Measurements from ENCODE around the gene FLOT2.
"Not testable (repeated sequence)": the region's sequence is repeated elsewhere in the genome, so short reads cannot be mapped to it uniquely, and the experiment has no call there.

FLOT2 gene

DNA sequence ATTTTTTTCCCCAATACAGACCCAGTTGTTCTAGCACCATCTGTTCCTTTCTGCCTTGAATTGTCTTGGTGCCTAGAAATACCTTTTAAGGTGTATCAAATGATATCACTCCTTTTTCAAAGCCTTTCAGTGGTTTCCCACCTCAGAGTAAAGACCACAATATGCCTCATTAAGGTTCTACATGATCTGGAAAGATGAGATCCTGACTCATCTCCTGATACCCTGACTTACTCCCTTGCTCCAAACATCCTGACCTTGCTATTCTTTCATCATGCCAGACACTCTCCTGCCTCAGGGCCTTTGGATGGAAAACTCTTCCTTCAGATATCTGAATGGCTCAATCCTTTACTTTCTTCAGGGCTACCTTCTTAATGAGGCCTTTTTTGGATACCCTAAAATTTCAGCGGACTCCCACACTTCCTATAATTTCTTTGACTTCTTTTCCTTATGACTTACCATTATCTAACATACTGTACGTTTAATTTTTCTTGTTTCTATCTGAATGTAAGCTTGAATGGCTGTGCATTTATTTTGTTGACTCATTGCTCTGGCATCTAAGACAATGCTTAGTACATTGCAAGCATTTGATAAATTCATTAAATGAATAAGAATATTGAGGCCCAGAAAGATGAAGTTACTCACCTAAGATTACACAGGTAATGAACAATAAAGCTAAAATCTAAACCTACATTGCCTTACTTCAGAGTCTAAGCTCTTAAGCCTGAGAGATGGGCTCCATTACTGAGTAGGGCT, 19.2 kb downstream of the FLOT2 start:
- peaks cover 3% of the 10 kb centered on the region for H3K4me1 ChIP-seq (ENCODE audit: control insufficient read depth, insufficient read depth, low read length)
- peaks cover 28% of the 10 kb centered on the region for H3K36me3 ChIP-seq (ENCODE audit: insufficient read depth, low read length)
- no peak overlapping the region for H3K9ac ChIP-seq (ENCODE audit: low read depth, low read length)
- no peaks in the 10 kb centered on the region for H3K27me3 ChIP-seq (ENCODE audit: control insufficient read depth, insufficient read depth, low read length)
- H3K4me3 ChIP-seq (ENCODE audit: low read length): no peak overlapping the region
- H3K4me2 ChIP-seq (ENCODE audit: low read length): no peak overlapping the region
- no peaks in the 10 kb centered on the region for H3K9me3 ChIP-seq (replicated peaks; ENCODE audit: low read length)

DNA sequence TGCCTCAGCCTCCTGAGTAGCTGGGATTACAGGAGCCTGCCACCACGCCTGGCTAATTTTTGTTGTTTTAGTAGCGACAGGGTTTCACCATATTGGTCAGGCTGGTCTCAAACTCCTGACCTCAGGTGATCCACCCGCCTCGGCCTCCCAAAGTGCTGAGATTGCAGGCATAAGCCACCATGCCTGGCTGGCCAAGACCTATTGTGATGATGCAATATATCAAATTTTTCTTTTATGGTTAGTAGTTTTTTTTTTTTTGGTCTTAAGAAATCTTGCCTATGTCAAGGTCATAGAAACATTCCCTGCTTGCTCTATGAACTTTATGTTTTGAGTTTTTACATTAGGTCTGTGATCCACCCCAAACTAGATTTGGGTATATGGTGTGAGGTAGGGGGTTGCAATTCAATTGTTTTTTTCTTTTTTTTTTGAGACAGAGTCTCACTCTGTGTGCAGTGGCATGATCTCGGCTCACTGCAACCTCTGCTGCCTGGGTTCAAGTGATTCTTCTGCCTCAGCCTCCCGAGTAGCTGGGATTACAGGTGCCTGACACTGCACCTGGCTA, 20.3 kb downstream of the FLOT2 start:
- H3K27me3 ChIP-seq (ENCODE audit: control insufficient read depth, insufficient read depth, low read length); H3K4me2 ChIP-seq (ENCODE audit: low read length); H3K9ac ChIP-seq (ENCODE audit: low read depth, low read length); H3K4me3 ChIP-seq (ENCODE audit: low read length); H3K9me3 ChIP-seq (replicated peaks; ENCODE audit: low read length); H3K4me1 ChIP-seq (ENCODE audit: control insufficient read depth, insufficient read depth, low read length): not testable (repeated sequence)
- H3K36me3 ChIP-seq (ENCODE audit: insufficient read depth, low read length): peaks cover 28% of the 10 kb centered on the region

DNA sequence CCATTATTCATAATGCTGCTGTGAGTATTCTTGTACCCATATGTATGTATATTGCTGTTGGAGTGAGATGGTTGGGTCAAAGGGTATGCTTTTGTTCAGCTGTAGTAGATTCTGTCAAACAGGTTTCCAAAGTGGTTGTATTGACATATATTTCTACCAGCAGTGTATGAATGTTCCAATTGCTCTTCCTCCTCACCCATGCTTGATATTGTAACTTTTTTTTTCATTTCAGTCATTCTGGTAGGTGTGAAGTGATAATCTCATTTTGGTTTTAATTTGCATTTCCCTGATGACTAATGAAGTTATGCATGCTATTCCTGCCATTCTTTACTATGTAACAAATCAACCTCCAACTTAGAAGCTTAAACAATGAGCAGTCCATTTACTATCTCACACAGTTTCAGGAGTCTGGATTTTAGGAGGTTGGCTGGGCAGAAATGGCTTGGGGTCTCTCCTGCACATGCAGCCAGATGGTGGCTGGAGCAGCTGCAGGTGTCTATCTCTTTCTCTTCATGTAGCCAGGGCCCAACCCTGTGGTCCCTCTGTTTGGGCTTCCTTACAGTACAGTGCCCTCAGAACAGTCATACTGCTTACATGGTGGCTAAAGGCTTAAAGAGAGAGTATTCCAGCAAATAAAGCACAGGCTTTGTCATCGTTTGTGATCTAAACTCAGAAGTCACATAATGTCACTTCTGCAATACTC, 21.5 kb downstream of the FLOT2 start:
- Histone ChIP-seq H3K36me3 (ENCODE audit: insufficient read depth, low read length) (peaks cover 18% of the 10 kb centered on the region), H3K4me2 (ENCODE audit: low read length) (no peak overlapping the region), H3K9me3 (replicated peaks; ENCODE audit: low read length) (no peaks in the 10 kb centered on the region), H3K9ac (ENCODE audit: low read depth, low read length) (no peak overlapping the region), H3K4me3 (ENCODE audit: low read length) (no peak overlapping the region), H3K27me3 (ENCODE audit: control insufficient read depth, insufficient read depth, low read length) (no peaks in the 10 kb centered on the region), H3K4me1 (ENCODE audit: control insufficient read depth, insufficient read depth, low read length) (peaks cover 3% of the 10 kb centered on the region)

DNA sequence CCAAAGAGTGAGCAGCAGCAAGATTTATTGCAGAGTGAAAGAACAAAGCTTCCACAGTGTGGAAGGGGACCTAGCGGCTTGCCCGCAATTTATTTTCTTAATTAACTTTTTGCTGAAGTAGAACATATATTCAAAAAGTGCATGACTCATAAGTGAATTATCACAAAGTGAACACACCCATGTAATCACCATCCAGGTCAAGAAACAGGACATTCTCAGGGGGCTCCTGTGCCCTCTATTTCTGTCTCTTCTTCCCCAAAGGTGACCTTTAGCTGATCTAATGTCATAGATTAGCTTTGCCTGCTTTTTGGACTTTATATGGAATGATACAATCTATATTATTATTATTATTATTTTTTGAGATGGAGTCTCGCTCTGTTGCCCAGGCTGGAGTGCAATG, 22.8 kb downstream of the FLOT2 start:
- Histone ChIP-seq H3K27me3 (ENCODE audit: control insufficient read depth, insufficient read depth, low read length) (no peaks in the 10 kb centered on the region), H3K4me1 (ENCODE audit: control insufficient read depth, insufficient read depth, low read length) (peaks cover 3% of the 10 kb centered on the region), H3K9ac (ENCODE audit: low read depth, low read length) (no peak overlapping the region)

DNA sequence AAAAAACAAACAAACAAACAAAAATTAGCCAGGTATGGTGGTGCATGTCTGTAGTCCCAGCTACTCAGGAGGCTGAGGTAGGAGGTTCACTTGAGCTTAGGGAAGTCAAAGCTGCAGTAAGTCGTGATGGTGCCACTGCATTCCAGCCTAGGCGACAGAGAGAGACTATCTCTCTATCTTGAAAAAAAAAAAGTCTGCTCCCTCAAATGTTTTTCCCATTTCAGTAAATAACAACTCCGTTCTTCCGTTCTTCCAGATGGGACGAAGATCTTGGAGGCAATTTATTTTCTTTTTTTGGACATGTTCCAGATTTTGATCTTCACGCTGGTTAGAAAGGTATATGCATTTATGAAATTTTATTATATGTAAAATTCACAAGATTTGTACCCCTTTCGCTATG, 23.7 kb downstream of the FLOT2 start:
- Histone ChIP-seq H3K9ac (ENCODE audit: low read depth, low read length) (no peak overlapping the region), H3K4me2 (ENCODE audit: low read length) (no peak overlapping the region), H3K4me1 (ENCODE audit: control insufficient read depth, insufficient read depth, low read length) (peaks cover 3% of the 10 kb centered on the region), H3K4me3 (ENCODE audit: low read length) (no peak overlapping the region), H3K9me3 (replicated peaks; ENCODE audit: low read length) (no peaks in the 10 kb centered on the region), H3K27me3 (ENCODE audit: control insufficient read depth, insufficient read depth, low read length) (no peaks in the 10 kb centered on the region), H3K36me3 (ENCODE audit: insufficient read depth, low read length) (no peaks in the 10 kb centered on the region)

More for the DNA sequence above, 22.8 kb downstream of the FLOT2 start:
- no peak overlapping the region for H3K4me2 ChIP-seq (ENCODE audit: low read length)
- H3K9me3 ChIP-seq (replicated peaks; ENCODE audit: low read length): no peaks in the 10 kb centered on the region
- H3K36me3 ChIP-seq (ENCODE audit: insufficient read depth, low read length): peaks cover 7% of the 10 kb centered on the region
- H3K4me3 ChIP-seq (ENCODE audit: low read length): no peak overlapping the region

DNA sequence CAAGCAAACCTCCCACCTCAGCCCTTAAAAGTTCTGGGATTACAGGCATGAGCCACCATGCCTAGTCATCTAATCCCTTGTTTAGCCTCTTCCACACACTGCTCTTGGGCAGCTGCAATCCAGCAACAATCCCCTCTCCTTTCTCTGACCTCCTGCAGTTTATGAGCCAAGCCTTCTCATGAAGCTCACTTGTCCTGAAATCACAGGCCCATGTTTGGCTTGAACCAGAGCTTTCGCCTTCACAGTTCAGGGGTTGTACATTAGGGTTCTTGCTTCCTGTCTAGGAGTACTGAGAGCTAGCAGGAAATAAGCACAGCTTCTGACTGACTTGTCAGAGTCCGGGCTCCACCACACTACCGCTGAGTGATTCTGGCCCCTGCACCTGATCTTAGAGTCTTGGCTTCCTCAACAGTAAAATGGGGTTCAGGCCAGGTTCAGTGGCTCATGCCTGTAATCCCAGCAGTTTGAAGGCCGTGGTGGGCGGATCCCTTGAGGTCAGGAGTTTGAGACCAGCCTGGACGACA, 26.4 kb downstream of the FLOT2 start:
- H3K27me3 ChIP-seq (ENCODE audit: control insufficient read depth, insufficient read depth, low read length): no peaks in the 10 kb centered on the region
- no peak overlapping the region for H3K9ac ChIP-seq (ENCODE audit: low read depth, low read length)
- H3K4me3 ChIP-seq (ENCODE audit: low read length): no peak overlapping the region
- H3K4me2 ChIP-seq (ENCODE audit: low read length): no peak overlapping the region
- no peaks in the 10 kb centered on the region for H3K9me3 ChIP-seq (replicated peaks; ENCODE audit: low read length)
- no peaks in the 10 kb centered on the region for H3K36me3 ChIP-seq (ENCODE audit: insufficient read depth, low read length)
- peaks cover 1% of the 10 kb centered on the region for H3K4me1 ChIP-seq (ENCODE audit: control insufficient read depth, insufficient read depth, low read length)

DNA sequence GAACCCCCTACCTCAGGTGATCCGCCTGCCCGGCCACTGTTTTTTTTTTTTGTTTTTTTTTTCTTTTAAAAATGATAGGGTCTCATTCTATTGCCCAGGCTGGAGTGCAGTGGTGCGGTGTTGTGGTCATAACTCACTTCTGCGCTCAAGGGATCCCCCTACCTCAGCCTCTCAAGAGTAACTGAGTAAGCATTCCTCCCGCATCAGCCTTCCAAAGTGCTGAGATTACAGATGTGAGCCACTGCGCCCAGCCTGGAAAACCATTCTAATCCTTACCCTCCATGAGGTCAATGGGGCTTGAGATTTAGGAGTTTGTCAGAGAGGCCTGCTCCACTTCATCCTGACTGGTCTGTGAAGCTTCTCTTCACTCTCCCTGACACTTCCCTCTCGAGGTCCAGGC, 30.3 kb downstream of the FLOT2 start:
- no peaks in the 10 kb centered on the region for H3K36me3 ChIP-seq (ENCODE audit: insufficient read depth, low read length)
- H3K9ac ChIP-seq (ENCODE audit: low read depth, low read length): no peak overlapping the region
- H3K27me3 ChIP-seq (ENCODE audit: control insufficient read depth, insufficient read depth, low read length): no peaks in the 10 kb centered on the region
- H3K4me1 ChIP-seq (ENCODE audit: control insufficient read depth, insufficient read depth, low read length): peaks cover 9% of the 10 kb centered on the region
- H3K9me3 ChIP-seq (replicated peaks; ENCODE audit: low read length): no peaks in the 10 kb centered on the region
- H3K4me2 ChIP-seq (ENCODE audit: low read length): no peak overlapping the region
- H3K4me3 ChIP-seq (ENCODE audit: low read length): no peak overlapping the region

DNA sequence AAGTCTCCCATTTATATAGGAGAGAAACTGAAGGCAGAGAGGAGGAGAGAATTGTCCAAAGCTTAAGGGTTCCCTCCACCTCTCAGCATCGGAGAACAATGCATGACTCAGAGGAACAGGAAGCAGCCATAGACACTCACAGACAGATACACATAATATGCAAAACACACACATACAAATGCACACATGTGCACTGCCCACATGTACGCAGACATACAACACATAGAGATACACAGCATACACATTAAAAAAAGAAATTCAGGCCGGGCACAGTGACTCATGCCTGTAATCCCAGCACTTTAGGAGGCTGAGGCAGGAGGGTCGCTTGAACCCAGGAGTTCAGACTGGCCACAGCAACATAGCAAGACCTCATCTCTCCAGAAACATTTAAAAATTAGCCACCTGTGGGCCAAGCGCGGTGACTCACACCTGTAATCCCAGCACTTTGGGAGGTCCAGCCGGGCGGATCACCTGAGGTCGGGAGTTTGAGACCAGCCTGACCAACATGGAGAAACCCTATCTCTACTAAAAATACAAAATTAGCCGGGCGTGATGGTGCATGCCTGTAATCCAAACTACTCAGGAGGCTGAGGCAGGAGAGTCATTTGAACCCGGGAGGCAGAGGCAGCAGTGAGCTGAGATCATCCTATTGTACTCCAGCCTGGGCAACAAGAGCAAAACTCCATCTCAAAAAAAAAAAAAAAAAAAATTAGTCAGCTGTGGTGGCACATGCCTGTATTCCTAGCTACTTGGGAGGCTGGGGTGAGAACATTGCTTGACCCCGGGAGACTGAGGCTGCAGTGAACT, 31.4 kb downstream of the FLOT2 start:
- H3K27me3 ChIP-seq (ENCODE audit: control insufficient read depth, insufficient read depth, low read length): no peaks in the 10 kb centered on the region
- H3K9me3 ChIP-seq (replicated peaks; ENCODE audit: low read length): no peaks in the 10 kb centered on the region
- H3K4me2 ChIP-seq (ENCODE audit: low read length): no peak overlapping the region
- no peaks in the 10 kb centered on the region for H3K36me3 ChIP-seq (ENCODE audit: insufficient read depth, low read length)
- no peak overlapping the region for H3K9ac ChIP-seq (ENCODE audit: low read depth, low read length)
- H3K4me1 ChIP-seq (ENCODE audit: control insufficient read depth, insufficient read depth, low read length): peaks cover 9% of the 10 kb centered on the region
- H3K4me3 ChIP-seq (ENCODE audit: low read length): no peak overlapping the region

DNA sequence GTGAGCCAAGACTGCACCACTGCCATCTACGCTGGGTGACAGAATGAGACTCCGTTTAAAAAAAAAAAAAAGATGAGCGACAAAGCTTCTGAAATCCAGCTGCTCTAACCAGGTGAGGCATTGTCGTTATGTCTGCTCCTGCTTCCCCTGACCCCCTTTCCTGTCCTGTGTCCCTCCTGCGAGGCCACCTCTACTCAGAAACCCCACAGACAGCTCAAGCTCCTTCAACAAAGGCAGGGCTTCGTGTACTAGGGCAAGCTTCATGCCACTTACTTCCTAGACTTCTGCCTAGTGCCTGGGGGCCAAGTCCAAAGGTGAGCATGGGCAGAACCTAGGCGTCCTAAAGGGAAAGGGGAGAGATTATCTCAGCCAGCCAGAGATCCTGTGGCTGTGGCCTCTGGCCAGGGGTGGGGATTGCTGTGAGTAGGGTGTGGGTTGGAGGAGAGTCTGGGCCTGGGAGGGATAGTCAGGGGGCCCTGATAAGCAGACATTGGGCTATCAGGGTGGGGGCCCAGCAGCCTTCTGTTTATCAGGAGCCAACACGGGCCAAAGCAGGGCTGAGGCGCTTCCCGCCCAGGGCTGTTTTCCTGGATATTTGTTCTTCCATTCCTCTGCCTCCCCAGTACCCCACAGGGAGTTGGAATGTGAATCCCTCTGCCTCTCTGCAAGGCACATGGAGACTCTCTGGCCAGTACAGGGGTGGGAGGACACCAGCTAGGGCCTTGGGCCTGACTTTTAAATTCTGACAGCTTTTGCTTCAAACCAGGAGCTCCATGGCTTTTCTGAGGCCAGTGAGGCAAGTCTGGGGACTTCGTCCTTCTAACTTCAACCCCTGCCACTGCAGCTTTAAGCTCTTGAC, 32.3 kb downstream of the FLOT2 start:
- Histone ChIP-seq H3K36me3 (ENCODE audit: insufficient read depth, low read length) (peaks cover 6% of the 10 kb centered on the region), H3K9me3 (replicated peaks; ENCODE audit: low read length) (no peaks in the 10 kb centered on the region), H3K27me3 (ENCODE audit: control insufficient read depth, insufficient read depth, low read length) (no peaks in the 10 kb centered on the region), H3K4me1 (ENCODE audit: control insufficient read depth, insufficient read depth, low read length) (peaks cover 9% of the 10 kb centered on the region), H3K9ac (ENCODE audit: low read depth, low read length) (no peak overlapping the region), H3K4me3 (ENCODE audit: low read length) (no peak overlapping the region), H3K4me2 (ENCODE audit: low read length) (no peak overlapping the region)

DNA sequence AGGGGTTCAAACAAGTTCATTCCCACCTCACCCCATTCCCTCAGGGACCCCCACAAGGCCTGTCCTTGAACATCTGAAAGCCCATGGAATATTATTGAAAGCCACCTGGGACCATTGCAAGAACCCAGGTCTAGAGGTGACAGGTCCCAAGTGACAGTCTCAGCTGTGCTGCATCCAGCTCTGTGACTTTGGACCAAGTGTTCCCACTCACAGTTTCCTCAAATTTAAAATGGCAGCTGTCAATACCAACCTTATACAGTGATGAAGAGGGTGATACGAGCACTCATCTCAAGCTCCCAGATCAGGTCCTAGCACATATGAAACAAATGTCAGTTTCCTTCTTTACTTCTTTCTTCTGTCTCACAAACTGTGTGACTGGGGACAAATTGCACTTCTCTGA, 33.6 kb downstream of the FLOT2 start:
- H3K36me3 ChIP-seq (ENCODE audit: insufficient read depth, low read length): peaks cover 10% of the 10 kb centered on the region
- H3K9ac ChIP-seq (ENCODE audit: low read depth, low read length): no peak overlapping the region
- peaks cover 9% of the 10 kb centered on the region for H3K4me1 ChIP-seq (ENCODE audit: control insufficient read depth, insufficient read depth, low read length)
- H3K9me3 ChIP-seq (replicated peaks; ENCODE audit: low read length): no peaks in the 10 kb centered on the region
- no peak overlapping the region for H3K4me3 ChIP-seq (ENCODE audit: low read length)
- H3K4me2 ChIP-seq (ENCODE audit: low read length): no peak overlapping the region
- H3K27me3 ChIP-seq (ENCODE audit: control insufficient read depth, insufficient read depth, low read length): no peaks in the 10 kb centered on the region

All from skeletal muscle satellite cell (primary cell).